ENCODE measurements around the gene HMX1. TPM values are rescaled to one million over a fixed set of nuclear protein-coding genes. Genes with fewer than 3 reads are reported as not detected.

Gene HMX1
- total and polyA plus RNA-seq, 10 of the 15 experiments (the other 5 are each of a cell fraction or from before 2014, with no cell fraction given) = not detected

- Histone ChIP-seq H3K9ac (ENCODE audit: control insufficient read depth, insufficient read depth, low read length) (no peak overlapping the region), H3K27me3 (replicated peaks in 1 of 2; ENCODE audit: control insufficient read depth in 2 of 2, insufficient read depth in 2 of 2, low read length in 1 of 2) (no peaks in the 10 kb centered on the region), H3K4me3 (no peak overlapping the region), H3K36me3 (ENCODE audit: control insufficient read depth in 2 of 2, insufficient read depth in 2 of 2, low read length in 1 of 2) (no peaks in the 10 kb centered on the region), H4K20me1 (ENCODE audit: control insufficient read depth, insufficient read depth) (no peaks in the 10 kb centered on the region), H2AFZ (ENCODE audit: control insufficient read depth, low read depth, low read length) (no peak overlapping the region), H3K4me2 (ENCODE audit: control insufficient read depth, insufficient read depth) (no peak overlapping the region), H3K79me2 (ENCODE audit: control insufficient read depth, insufficient read depth, low read length) (no peaks in the 10 kb centered on the region), H3K4me1 (ENCODE audit: control insufficient read depth, insufficient read depth, low read length) (no peaks in the 10 kb centered on the region), H3K9me3 (replicated peaks; ENCODE audit: control insufficient read depth, insufficient read depth, low read length) (no peaks in the 10 kb centered on the region; the same call in 2 of the 3 replicates), H3K27ac (ENCODE audit: control insufficient read depth, insufficient read depth) (no peak overlapping the region)
- POLR2A ChIA-PET = no interaction called here
- DNase-seq (ENCODE audit: low read depth, low spot score) (no peak), FAIRE-seq (no peak), ATAC-seq (no peak)
- intact Hi-C loops (cut with micrococcal nuclease; ENCODE audit: unreplicated experiment) (no loop called here), in situ Hi-C loops (cut with MboI) (no loop called here)
- CTCF ChIA-PET = no interaction called here
- BruUV-seq (replicated peaks) = no TSS peak
- TF ChIP-seq RFX5 (IDR thresholded peaks at IDR 0.05; ENCODE audit: low read depth, low read length) (no peak), CEBPZ (IDR thresholded peaks at IDR 0.05; ENCODE audit: low read depth, low read length) (no peak), KLF5 (IDR thresholded peaks at IDR 0.05; ENCODE audit: partially characterized antibody) (no peak), ZNF384 (IDR thresholded peaks at IDR 0.05; ENCODE audit: borderline replicate concordance, low read depth, low read length) (no peak), MEF2B (IDR thresholded peaks at IDR 0.05; ENCODE audit: partially characterized antibody, poor library complexity, severe bottlenecking) (no peak), RAD51 (IDR thresholded peaks at IDR 0.05) (no peak), IKZF2 (IDR thresholded peaks at IDR 0.05) (no peak), CUX1 (IDR thresholded peaks at IDR 0.05; ENCODE audit: insufficient replicate concordance, low read depth, low read length) (no peak), CBFB (IDR thresholded peaks at IDR 0.05; ENCODE audit: low read depth) (no peak), IRF5 (IDR thresholded peaks at IDR 0.05; ENCODE audit: borderline replicate concordance) (no peak), SPI1 (IDR thresholded peaks at IDR 0.05; ENCODE audit: borderline replicate concordance, insufficient read depth, low read depth, low read length) (no peak)
- SMC1A ChIA-PET (ENCODE audit: uncharacterized antibody, unreplicated experiment) = no interaction called here
- RAD21 ChIA-PET (ENCODE audit: unreplicated experiment) = interaction anchor here (0.6 kb wide), 1 partner anchor 771 kb away, joined by 3 read pairs; no protein-coding TSS in a partner anchor
- 30% methylated on average over 14 of the region's 14 CpGs for WGBS (ENCODE audit: insufficient coverage, insufficient replicate concordance, low lambda C conversion rate, missing lambda C conversion rate)
Measured at GRCh38 chr4:8844976-8845690, 26.5 kb downstream of the HMX1 start.
